ENCODE measurements around the gene CDKN1C.

CDKN1C gene

DNA sequence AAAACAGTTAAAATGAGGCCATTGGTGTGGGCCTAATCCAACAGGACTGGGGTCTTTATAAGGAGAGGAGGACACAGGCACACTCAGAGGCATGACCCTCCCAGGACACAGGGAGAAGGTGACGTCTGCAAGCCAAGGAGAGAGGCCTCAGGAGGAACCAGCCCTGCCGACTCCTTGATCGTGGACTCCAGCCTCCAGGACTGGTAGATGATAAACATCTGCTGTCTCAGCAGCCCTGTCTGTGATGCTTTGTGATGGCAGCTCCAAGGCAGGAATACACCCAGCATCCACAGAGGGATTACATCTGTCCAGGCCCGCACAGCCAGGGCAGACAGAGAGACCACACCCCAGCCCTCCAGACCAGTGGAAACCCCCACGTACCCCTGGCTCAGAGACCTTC lies 18.4 kb downstream of the CDKN1C start:
- no peak for DNase-seq

DNA sequence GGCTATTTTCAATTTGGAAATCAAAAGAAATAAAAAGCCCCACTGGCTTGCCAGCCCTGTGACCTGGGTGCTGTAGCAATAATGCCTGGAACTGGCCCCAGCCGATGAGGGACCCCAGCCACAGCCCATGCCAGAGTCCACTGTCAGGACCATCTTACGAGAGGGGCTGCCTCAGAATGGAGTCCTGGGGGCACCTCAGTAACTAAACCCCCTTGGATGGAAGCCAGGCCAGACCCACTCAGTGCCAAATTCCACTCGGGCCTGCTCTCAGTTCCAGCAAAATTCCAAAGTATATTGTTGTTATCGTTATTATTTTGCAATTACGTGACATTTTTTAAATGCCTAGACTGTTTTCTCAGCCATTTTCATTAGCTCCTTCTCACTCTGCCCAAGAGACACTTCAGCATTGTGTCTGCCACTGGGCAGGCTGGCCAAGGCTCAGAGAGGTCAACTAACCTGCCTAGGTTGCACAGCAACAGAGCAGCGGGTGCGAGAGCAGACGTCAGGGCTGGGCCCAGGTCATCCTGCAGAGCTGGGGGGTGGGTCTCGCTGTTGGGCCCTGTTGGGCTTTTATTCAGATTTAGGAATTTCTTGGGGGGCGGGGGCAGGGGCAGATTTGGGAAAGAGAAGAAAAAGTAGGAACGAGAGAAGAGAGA lies 19.5 kb downstream of the CDKN1C start:
- no peak for DNase-seq

DNA sequence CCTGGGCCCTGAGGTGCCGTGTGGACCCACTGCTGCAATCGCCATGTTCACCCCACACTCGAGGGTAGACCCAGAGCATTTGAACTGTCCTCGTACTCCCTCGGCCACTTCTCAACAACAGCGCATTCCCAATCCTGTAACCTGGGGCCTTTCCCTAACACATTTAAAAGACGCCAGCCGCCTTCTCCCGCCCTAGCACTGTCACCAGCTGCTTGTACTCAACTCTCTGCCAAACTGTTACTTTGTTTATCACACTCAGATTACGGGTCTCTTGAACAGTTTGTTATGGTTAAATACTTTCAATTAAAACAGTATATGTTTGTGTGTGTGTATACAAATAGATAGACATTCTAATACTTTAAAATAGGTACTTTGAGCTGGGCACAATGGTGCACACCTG lies 20.7 kb downstream of the CDKN1C start:
- DNase-seq = no peak

DNA sequence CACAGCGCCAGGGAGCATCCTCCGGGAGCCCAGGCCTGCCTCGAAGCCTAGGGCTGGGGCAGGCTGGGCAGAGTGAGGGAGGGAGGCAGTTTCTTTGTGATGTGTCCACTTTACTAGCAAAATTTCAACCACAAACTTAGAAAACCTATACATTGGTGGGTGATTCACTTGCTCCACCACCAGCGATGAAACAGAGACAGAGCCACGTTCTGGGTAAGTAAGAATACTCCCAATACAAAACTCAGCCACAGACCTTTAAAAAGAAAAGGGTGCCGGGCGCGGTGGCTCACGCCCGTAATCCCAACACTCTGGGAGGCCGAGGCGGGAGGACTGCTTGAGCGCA lies 22.3 kb downstream of the CDKN1C start:
- DNase-seq = no peak

DNA sequence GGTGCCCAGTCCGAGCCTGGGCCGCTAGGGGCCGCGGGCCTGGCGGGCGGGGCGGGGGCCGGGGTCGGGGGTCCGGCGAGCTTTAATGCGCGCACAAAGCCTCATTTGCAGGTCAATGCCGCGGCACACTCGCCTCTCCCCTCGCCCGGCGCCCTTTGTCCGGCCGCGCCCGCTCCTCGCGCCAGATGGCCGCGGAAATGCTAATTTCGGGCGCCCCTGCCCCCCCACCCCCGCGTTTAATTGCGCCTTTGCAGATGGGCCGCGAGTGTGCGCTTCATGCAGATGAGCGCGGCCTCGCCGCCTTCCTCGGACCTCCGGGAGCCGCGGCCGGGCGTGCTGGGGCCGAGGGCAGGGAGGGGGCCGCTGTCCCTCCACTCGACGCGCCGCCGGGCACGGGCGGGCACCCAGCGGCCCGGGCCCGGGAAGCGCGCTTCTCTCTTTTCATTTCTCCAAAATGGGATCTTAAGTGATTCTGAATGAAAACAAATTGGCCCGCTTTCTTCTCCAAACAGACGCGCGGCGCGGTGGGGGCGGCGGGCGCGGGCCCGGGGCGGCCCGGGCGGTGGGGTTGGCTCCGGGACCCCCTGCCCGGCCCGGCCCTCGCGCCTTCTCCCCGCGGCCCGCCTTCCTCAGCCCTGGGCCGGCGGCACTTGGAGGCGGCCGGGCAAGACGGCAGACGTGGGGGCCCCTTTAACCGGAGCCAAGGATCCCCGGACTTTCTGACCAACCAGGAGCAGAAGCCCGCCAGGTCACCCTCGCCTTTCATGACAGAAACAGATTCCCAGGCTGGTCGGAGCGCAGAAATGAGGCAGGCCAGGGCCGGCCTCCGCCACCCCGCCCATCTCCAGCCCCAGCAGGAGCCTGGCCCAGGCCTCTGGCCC lies 22.9 kb downstream of the CDKN1C start:
- DNase-seq = no peak

DNA sequence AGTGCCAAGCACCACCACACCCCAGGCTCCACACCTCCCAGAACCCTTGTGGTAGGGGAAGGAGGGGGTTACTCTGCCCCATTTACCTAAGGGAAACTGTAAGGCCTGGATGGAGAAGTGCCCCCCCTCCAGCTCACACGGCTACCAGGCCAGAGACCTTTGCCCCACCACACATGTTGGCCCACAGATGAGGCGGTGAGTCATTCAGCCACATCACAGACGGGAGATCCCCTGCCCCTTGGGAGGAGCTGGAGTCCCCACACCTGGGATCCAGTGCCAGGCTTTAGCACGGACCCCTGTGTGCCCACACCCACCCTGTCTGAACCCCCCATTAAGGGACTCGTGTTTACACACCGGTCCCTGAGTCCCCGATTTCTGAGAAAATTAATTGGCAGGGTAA lies 24.9 kb downstream of the CDKN1C start:
- DNase-seq = no peak

DNA sequence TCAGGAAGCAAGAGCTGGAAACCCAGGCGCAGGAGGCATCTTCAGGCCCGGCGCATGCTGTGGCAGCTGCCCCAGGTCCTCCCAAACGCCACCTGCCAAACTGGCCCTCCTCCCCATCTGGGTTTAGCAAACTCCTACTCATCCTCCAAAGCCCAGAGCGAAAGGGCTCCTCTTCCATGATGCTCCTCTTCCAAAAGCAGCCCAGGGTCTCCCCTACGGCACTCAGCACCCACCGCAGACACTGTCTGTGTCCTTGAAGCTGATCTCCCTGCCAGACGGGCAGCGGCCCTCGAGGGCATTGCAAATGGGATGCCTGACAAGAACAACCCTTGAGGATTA lies 25.9 kb downstream of the CDKN1C start:
- no peak for DNase-seq

DNA sequence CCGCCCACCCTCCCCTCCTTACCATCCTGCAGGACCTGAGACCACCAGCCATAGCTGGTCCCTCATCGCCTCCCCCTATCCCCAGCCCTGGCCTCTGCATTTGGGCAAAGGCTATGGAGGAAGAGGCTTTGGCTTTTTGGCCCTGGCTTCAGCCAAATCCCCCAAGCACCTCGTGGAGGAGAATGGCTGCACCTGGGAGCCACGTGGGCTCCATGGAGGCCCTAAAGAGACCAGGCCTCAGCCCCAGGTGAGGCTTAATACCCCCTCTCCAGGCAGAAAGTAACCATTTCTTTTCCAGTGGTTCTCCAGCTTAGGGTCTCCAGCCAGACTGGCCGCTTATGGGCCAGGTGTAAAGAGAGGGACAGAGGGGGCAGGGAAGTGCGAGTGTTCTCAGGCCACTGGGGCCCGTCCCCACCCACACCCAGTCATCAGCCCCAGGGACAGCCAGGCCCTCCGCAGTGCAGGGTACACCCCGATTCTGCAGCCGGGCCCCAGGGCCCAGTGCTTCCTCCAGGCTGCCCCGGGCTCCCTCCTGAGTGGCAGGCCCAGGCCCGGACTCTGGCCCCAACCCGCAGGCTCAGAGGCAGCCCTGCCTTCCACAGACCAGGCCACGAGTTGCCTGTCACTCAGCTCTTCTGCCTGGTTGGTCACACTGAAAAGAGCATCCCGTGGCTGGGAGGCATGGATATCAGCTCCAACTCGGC lies 26.4 kb downstream of the CDKN1C start:
- no peak for DNase-seq

DNA sequence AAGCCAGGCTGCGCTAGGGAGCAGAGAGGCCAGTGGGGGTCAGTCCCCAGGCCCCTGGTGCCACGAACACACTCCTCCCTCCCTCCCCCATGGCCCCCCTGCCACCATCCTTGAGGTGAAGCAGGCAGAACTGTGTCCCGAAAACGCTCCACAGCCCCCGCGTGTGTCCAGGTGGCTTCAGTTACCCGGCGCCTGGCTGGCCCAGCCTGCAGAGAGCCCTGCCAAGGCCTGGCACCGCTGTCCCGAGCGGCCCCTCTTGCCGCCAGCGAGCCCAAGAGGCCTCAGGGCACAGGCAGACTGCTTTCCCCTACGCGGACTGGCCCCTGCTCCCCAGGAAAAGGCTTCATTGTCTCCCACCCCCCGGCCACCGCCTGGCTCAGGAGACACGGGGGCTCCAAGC lies 27.7 kb downstream of the CDKN1C start:
- no peak for DNase-seq

DNA sequence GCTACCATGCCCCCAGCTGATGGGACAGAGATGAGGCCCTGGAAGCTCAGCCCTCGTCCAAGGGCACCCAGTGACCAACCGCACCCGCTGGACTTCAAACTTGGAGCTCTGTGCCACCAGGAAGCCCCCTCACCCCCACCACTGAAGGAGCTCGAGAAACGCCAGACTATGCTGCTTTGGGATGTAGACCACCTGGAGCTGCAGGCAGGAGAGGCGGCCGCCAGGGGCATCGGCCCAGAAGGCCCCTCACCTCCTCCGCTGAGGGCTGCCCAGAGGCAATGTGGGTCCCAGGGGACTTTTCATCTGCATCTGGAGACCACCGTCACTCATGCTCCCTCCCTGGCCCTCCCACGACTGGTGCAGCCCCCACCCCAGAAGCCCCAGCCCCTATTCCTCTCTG lies 28.3 kb downstream of the CDKN1C start:
- no peak for DNase-seq

DNA sequence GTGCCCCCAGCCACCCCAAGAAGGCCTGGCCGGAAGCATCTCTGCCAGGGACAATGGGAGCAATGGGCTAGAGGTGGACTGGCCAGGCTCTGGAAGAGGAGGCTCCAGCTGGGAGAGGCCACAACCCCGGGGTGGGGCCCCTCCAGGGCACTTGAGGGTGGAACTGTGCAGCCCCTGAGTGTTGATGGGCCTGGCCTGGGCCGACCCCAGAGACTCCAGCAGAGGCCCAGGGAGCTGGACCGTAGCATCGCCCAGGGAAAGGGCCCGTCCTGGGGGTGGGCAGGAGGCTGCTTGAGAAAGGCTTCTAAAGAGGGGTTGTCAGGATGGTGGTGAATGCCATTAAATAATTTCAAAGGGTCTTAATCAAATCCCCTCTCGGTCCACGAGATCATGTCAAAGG lies 30.4 kb downstream of the CDKN1C start:
- DNase-seq = no peak

DNA sequence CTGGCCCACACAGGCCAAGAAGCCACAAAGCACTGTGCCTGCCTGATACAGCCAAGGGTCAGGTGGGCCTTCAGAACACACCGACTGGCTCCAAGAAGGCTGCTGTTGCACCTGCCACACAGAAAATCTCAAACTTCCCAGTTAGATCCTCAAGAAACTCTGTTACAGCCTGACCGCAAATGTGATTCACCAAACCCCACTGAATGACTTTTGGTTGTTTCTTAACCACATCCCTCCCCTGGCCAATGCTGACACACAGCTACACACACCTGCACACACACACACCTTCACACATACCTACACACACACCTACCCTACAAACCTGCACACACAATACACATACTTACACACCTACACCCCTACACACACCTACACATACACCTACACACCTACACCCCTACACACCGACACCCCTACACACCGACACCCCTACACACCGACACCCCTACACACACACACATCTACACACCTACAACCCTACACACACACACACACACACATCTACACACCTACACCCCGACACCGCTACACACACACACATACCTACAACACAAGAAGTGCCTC lies 31.5 kb downstream of the CDKN1C start:
- DNase-seq = no peak

DNA sequence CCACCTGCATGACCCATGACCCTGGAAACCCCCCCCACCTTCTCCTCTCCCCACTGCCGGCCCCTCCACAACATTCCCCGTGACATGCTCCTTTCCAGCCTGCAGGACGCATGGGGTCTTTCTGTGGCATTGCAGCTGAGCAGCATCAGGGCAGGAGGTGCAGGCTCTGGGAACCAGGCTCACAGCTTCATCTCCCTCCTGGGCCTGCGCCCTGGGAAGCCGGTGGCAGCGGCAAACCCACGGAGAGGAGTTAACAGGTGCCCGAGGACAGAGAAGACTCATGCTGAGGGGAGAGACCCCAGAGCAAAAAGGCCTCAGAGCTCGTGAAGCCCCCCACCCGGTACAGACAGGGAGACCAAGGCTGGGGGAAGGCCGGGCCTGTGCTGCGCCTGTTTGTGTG lies 32.2 kb downstream of the CDKN1C start:
- DNase-seq = no peak

DNA sequence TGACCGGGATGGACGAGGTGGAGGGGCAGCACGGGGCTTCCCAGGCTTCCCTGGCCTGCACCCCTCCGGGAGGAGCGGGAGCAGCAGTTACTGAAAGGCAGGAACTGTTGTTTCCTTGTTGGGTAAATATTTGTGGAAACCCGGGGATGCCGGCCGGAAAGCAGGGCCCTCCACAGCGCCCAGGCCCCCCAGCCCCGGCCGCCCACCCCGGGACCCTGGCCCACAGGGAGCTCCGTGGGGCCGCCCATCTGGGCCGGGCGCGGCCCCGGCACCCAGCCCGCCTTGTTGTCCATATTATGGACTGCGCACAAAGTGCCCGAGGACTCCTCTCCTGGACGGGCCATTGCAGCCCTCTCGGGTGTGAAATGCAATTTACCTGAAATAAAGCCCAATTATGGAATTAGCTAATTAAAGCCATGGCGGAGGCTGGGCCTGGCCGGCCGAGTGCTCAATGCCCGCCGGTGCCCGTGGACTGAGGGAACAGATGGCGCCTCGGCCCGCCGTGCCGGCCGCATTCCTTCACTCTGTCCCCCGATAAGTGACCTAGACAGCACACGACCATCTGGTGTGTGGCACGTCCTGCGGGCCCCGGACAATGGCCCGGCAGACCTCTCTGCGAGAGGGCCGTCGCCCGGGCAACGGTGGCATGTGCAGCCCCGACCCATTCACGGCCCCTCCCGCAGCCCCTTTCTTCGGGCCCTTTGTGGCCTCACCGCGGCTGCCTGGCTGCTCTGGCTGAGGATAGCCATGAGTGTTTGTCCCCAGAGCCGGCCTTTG lies 35.4 kb downstream of the CDKN1C start:
- DNase-seq = no peak

DNA sequence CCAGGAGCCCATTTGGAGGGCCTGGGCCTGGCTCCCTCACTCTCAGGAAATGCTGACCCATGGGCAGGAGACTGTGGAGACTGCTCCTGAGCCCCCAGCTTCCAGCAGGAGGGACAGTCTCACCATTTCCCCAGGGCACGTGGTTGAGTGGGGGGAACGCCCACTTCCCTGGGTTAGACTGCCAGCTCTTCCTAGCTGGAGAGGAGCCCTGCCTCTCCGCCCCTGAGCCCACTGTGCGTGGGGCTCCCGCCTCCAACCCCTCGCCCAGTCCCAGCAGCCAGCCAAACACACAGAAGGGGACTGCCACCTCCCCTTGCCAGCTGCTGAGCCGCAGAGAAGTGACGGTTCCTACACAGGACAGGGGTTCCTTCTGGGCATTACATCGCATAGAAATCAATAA lies 37.1 kb downstream of the CDKN1C start:
- DNase-seq = no peak

DNA sequence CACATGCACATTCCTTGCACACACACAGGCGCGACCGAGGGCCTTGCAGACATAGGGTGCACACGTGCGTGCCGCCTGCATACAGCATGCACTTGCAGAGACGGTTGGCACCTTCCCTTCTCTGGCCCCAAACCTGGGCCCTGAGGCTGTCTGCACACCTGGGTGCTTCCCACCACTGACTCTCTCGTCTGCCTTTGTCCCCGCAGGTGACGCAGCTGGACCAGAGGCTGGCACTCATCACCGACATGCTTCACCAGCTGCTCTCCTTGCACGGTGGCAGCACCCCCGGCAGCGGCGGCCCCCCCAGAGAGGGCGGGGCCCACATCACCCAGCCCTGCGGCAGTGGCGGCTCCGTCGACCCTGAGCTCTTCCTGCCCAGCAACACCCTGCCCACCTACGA lies 38.0 kb downstream of the CDKN1C start:
- peak; percentile 88 for DNase-seq

DNA sequence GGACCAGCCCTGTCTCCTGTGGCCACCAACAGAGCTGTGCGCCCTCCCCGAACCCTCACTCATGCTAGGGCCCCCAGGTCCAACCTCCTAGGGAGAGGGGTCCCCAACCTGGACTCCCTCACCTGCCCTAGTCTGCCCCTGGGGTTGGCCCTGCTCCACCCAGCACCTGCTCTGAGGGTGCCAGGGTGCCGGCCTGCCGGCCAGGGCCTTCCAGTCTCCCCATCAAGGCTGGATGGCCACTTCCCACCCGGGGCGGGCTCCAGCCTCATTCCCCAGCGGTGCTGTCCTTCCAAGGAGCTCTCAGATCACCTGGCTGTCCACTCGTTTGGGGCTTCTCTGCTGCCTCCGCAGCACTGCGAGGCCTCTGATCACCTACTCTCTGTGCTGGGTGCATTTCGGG lies 39.1 kb downstream of the CDKN1C start:
- DNase-seq = no peak

DNA sequence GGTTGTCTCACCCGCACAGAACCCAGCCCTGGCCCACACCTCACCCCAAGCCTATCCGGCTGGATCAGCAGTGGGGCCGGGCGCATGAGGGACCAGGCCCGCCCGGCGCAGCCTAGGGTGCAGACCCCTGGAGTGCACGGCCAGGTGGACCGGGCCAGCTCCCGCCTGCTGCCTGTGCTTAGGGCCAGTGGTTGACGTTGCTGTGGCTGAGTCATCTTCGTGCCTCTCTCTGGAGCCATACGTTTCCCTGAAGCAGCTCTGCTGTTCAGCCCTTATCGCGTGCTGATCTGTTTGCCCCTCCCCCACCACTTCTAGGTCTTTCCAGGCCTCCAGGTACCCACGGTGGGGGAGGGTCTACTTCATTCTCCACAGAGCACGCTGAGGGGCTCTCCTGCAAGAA lies 39.5 kb downstream of the CDKN1C start:
- no peak for DNase-seq

DNA sequence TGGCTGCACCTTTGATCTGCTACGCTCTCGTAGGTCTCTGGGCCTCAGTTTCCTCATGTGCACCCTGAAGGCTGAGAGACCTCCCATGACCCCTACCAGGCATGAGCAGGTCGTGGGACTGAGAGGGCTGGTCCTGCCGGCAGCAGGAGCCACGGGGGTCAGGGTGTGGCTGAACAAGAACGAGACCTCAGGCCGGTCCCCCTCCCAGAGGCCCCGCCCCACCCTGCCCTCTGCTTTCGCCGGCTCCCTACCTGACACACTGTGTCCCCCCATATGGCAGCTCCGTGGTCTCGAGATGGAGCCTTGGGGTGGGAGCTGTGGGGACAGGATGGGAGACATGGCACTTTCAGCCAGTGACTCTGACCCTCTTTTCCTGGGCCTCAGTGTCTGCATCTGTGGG lies 40.6 kb downstream of the CDKN1C start:
- no peak for DNase-seq

DNA sequence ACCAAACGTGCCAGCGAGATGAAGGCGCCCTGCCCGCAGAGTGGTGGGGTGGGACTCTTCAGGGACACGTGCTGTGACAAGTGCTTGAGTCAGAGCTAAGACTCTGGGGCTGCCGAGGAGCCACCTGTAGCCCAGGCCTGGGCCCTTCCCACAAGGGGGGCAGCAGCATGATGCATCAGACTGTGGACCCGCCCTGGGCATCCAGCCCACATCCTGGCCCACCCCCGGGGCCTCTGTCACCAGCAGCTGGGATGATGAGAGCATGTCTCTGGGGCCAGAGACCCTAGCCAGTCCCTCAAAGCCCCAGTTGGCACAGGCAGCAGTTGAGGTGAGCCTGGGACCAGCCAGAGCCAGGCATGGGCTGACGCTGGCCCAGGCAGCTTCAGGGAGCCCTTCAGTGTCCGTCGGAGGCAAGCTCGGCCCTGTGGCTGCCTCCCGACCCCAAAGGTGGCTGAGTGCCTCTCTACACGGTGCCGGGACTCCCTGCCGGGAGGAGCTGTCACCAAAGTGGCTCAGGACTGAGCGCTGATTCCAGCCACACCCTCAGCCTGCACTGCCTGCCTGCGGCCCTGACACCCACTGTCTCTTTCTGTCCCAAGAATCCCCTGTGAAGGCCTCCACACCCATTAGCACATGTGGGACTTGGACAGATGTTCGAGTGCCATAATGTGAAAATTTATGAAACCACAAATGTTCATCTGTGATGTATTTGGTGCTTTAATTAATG lies 41.3 kb downstream of the CDKN1C start:
- DNase-seq = no peak

DNA sequence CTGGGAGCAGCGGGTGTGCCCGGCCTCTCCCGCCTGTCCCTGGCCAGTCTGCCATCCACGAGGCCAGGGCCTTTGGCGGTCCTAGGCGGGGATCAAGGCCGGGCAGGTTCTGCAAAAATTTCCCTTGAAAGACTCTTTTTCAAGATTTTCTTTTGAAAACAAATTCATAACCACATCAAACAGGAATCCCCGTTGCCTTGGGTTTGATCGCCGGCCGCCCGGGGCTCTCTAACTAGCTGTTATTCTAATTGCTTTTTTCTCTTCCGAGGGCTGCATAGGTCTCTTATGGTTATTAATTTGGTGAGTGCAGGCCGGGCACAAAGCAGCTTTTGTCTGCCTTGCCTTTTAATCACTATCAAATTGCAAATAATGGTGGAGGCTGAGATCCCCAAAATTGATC lies 42.0 kb downstream of the CDKN1C start:
- DNase-seq = no peak

DNA sequence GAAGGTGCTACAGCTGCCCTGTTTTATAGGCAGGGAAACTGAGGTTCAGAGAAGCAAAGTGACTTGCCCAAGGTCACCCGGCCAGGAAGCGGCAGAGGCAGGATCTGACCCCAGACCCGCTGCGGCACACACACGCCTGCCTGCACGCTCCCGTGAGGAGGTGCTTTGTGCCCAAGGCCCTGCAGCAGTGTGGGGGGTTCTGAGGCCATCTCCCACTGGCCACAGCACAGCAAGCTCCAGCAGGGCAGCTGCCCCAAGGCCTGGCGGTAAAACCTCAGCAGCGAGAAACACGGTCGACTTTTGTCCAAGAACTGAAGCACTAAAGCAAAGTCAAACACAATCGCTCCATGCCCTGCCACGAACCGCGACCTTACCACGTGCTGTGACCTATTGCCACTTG lies 42.7 kb downstream of the CDKN1C start:
- DNase-seq = no peak

Measured in NCI-H1105 (cell line).